BLaER1 treated with 17β-estradiol and CSF1 and Interleukin-3, amounts not matched to agents 10 nM and 100 nM (cell line): ENCODE measurements around the gene SERPINH1.

Source experiments
- H3K27ac ChIP-seq, 11 experiments: shearing (Covaris generic); formaldehyde crosslinking; 2 replicates each; pipeline ENCODE4 v1.8.1; 2022
- H3K27me3 ChIP-seq, 11 experiments: shearing (Covaris generic); formaldehyde crosslinking; 2 replicates each; pipeline ENCODE4 v1.8.1; 2022
- H3K36me3 ChIP-seq, 11 experiments: shearing (Covaris generic); formaldehyde crosslinking; 2 replicates each; pipeline ENCODE4 v1.8.1; 2022
- H3K4me1 ChIP-seq, 10 experiments: shearing (Covaris generic); formaldehyde crosslinking; 2 replicates each; pipeline ENCODE4 v1.8.1; 2022
- H3K4me2 ChIP-seq, 11 experiments: shearing (Covaris generic); formaldehyde crosslinking; 2 replicates each; pipeline ENCODE4 v1.8.1; 2022
- H3K4me3 ChIP-seq, 10 experiments: shearing (Covaris generic); formaldehyde crosslinking; 2 replicates each; pipeline ENCODE4 v1.8.1; 2022
- H3K9ac ChIP-seq, 11 experiments: shearing (Covaris generic); formaldehyde crosslinking; 2 replicates each; pipeline ENCODE4 v1.8.1; 2022
- H3K9me3 ChIP-seq, 11 experiments: shearing (Covaris generic); formaldehyde crosslinking; replicated peaks in 1 of 11; 2 replicates each; pipeline ENCODE4 v1.8.1; 2022
- H4K20me1 ChIP-seq, 11 experiments: shearing (Covaris generic); formaldehyde crosslinking; 2 replicates each; pipeline ENCODE4 v1.8.1; 2022
- Cebpa-rat ChIP-seq, 11 experiments: shearing (Covaris generic); IDR thresholded peaks; 2 replicates each; pipeline ENCODE4 v1.8.1; 2022

Gene SERPINH1

DNA sequence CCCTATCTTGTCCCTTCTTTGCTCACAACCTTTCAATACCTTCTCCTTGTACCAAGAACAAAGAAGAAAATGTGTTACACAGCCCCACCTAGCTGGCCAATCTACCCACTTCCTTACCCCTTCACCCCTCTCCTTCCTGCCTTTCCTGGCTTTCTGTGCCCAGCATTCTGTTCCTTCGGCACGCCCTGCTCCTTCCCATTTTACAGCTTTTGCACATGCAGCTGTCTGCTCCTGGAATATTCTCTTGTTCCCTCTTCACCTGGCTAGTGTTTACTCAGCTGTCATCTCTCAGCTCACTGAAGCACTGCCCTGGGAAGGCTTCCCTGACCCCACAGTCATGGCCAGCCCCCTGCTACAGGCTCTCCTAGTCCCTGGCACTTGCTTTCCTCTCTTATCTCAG lies 30.7 kb downstream of the SERPINH1 start:
- peaks cover 12 to 23% (median 20%) of the 10 kb centered on the region in 10 experiments for H3K4me1 ChIP-seq
- TF ChIP-seq Cebpa-rat (IDR thresholded peaks at IDR 0.05): no peak
- H4K20me1 ChIP-seq: no peaks in the 10 kb centered on the region
- no peak overlapping the region for H3K27ac ChIP-seq
- H3K4me3 ChIP-seq: no peak overlapping the region
- H3K36me3 ChIP-seq: no peaks in the 10 kb centered on the region
- no peaks in the 10 kb centered on the region for H3K27me3 ChIP-seq
- H3K9ac ChIP-seq: no peak overlapping the region
- no peaks in the 10 kb centered on the region for H3K9me3 ChIP-seq
- H3K4me2 ChIP-seq: no peak overlapping the region

DNA sequence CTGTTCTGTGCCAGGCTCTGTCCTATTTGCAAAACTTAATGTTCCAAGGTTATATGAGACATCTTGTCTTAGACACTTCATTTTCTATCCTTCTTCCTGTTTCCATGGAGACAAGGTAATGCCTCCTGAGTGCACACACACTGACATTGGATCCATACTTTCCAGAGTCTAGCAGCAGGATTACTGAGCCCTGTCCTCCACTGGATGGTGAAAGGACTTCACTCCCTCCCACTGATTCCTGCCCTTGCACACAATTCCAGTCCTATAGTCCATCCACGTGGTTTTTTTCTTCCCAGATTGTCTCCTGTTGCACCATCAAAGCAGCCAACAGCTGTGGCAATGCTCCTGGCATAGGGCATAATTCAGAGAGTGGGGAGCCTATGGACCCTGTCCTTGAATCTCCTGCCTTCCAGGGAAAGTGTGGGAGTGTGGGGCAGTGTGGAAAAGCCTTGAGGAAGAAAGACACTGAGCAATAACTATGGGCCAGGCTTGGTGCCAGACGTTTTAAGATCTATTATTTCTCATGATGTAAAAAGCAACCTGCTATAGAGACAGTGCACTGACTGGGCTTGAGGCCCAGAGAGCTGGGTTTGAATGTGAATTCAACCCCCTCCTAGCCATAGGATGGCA lies 31.3 kb downstream of the SERPINH1 start:
- Histone ChIP-seq H3K9me3 (no peaks in the 10 kb centered on the region), H3K9ac (no peak overlapping the region), H4K20me1 (no peaks in the 10 kb centered on the region), H3K4me2 (no peak overlapping the region), H3K4me1 (peaks cover 12 to 23% (median 20%) of the 10 kb centered on the region in 10 experiments), H3K4me3 (no peak overlapping the region), H3K27me3 (no peaks in the 10 kb centered on the region), H3K27ac (no peak overlapping the region), H3K36me3 (no peaks in the 10 kb centered on the region)
- TF ChIP-seq Cebpa-rat (IDR thresholded peaks at IDR 0.05): no peak

DNA sequence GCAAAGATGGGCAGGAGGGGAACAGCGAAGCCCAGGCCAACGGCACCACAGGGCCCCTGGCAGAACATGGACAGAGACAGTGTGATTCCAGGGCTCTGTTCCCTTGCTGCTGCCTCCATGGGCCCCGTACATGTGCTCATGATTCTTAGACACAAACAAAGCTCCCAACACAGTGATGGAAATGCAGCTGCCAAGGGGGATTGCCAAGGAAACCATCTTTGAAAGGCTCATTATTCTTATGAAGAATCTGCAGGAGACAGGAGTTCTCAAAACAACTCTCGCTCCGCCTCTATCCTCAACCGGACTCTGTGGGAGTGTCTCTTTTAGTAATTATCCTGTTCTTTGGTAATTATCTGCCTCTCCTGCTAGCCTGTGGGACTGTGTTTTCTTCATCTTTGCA lies 32.2 kb downstream of the SERPINH1 start:
- Histone ChIP-seq H4K20me1 (no peaks in the 10 kb centered on the region), H3K27me3 (no peaks in the 10 kb centered on the region), H3K9ac (no peak overlapping the region), H3K4me1 (peaks cover 12 to 30% (median 20%) of the 10 kb centered on the region in 10 experiments), H3K36me3 (no peaks in the 10 kb centered on the region), H3K9me3 (no peaks in the 10 kb centered on the region), H3K4me2 (0 out of 22 replicates have a peak overlapping the region, but pooled peaks of 1 of the 11 experiments have one; percentile 59), H3K4me3 (no peak overlapping the region), H3K27ac (no peak overlapping the region)
- no peak for TF ChIP-seq Cebpa-rat (IDR thresholded peaks at IDR 0.05)

- no peak for TF ChIP-seq Cebpa-rat (IDR thresholded peaks at IDR 0.05)
- no peak overlapping the region for H3K4me3 ChIP-seq
- H3K9me3 ChIP-seq: no peaks in the 10 kb centered on the region
- H3K27ac ChIP-seq: no peak overlapping the region
- H3K4me1 ChIP-seq: peaks cover 12 to 37% (median 23%) of the 10 kb centered on the region in 10 experiments
- H4K20me1 ChIP-seq: no peaks in the 10 kb centered on the region
- H3K9ac ChIP-seq: no peak overlapping the region
- no peaks in the 10 kb centered on the region for H3K27me3 ChIP-seq
- H3K4me2 ChIP-seq: peak overlapping the region; percentile 53 to 81 (median 64)
- H3K36me3 ChIP-seq: no peaks in the 10 kb centered on the region
Observed at GRCh38 chr11:75595429-75595828, 33.4 kb downstream of the SERPINH1 start.

- Histone ChIP-seq H3K4me1 (peaks cover 12 to 52% (median 37%) of the 10 kb centered on the region in 10 experiments), H3K4me3 (no peak overlapping the region), H3K36me3 (no peaks in the 10 kb centered on the region), H3K27ac (no peak overlapping the region), H3K9ac (no peak overlapping the region), H4K20me1 (no peaks in the 10 kb centered on the region), H3K4me2 (peak overlapping the region in 1 of 11 experiments; percentile 81; a peak in 1 of 22 replicates), H3K9me3 (no peaks in the 10 kb centered on the region), H3K27me3 (no peaks in the 10 kb centered on the region)
- no peak for TF ChIP-seq Cebpa-rat (IDR thresholded peaks at IDR 0.05)
Observed at GRCh38 chr11:75596914-75597313, 34.9 kb downstream of the SERPINH1 start.

DNA sequence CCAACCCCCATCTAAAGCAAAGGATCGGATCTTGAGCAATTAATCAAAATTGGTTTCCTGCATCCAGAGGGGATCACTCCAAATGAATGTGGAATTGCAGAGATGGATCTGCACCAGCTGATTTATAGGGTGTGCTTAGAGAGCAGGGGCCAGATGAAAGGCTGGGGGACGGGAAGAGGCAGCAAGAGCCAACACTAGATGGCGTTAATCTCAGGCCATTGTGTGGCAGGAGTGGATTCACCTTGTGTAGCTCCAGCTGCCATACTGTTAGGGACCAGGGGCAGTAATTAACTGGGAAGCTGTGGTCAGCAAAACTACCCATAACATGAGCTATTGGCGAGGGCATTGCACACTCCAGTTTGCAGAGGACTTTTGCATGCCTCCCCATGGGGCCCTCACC lies 35.6 kb downstream of the SERPINH1 start:
- H3K9ac ChIP-seq: no peak overlapping the region
- H3K36me3 ChIP-seq: no peaks in the 10 kb centered on the region
- H3K4me1 ChIP-seq: peaks cover 14 to 59% (median 44%) of the 10 kb centered on the region in 10 experiments
- H3K4me3 ChIP-seq: no peak overlapping the region
- H3K4me2 ChIP-seq: no peak overlapping the region
- no peak overlapping the region for H3K27ac ChIP-seq
- TF ChIP-seq Cebpa-rat (IDR thresholded peaks at IDR 0.05): no peak
- H3K27me3 ChIP-seq: no peaks in the 10 kb centered on the region
- H4K20me1 ChIP-seq: no peaks in the 10 kb centered on the region
- no peaks in the 10 kb centered on the region for H3K9me3 ChIP-seq

GRCh38 chr11:75598264-75598663 lies 36.2 kb downstream of the SERPINH1 start:
- H3K36me3 ChIP-seq: no peaks in the 10 kb centered on the region
- H3K4me2 ChIP-seq: 0 out of 22 replicates have a peak overlapping the region, but pooled peaks of 1 of the 11 experiments have one; percentile 22
- no peak overlapping the region for H3K27ac ChIP-seq
- H3K9me3 ChIP-seq: no peaks in the 10 kb centered on the region
- no peak for TF ChIP-seq Cebpa-rat (IDR thresholded peaks at IDR 0.05)
- H3K4me3 ChIP-seq: no peak overlapping the region
- no peak overlapping the region for H3K9ac ChIP-seq
- no peaks in the 10 kb centered on the region for H3K27me3 ChIP-seq
- peaks cover 20 to 65% (median 50%) of the 10 kb centered on the region in 10 experiments for H3K4me1 ChIP-seq
- no peaks in the 10 kb centered on the region for H4K20me1 ChIP-seq

- Histone ChIP-seq H3K9me3 (no peaks in the 10 kb centered on the region), H3K4me1 (peaks cover 26 to 66% (median 55%) of the 10 kb centered on the region in 10 experiments), H3K9ac (no peak overlapping the region), H3K27me3 (no peaks in the 10 kb centered on the region), H3K4me3 (no peak overlapping the region), H4K20me1 (no peaks in the 10 kb centered on the region), H3K36me3 (no peaks in the 10 kb centered on the region), H3K4me2 (peak overlapping the region in 1 of 11 experiments; percentile 22; a peak in 1 of 22 replicates), H3K27ac (no peak overlapping the region)
- no peak for TF ChIP-seq Cebpa-rat (IDR thresholded peaks at IDR 0.05)
Observed at GRCh38 chr11:75598900-75599299, 36.8 kb downstream of the SERPINH1 start.

- no peaks in the 10 kb centered on the region for H3K27me3 ChIP-seq
- no peak for TF ChIP-seq Cebpa-rat (IDR thresholded peaks at IDR 0.05)
- peak overlapping the region in 8 of 11 experiments; percentile 44 to 76 (median 66); a peak in 13 of 22 replicates for H3K4me2 ChIP-seq
- H3K36me3 ChIP-seq: no peaks in the 10 kb centered on the region
- no peaks in the 10 kb centered on the region for H4K20me1 ChIP-seq
- H3K27ac ChIP-seq: peak overlapping the region in 1 of 11 experiments; percentile 1; a peak in 1 of 22 replicates
- H3K4me1 ChIP-seq: peaks cover 28 to 57% (median 53%) of the 10 kb centered on the region in 10 experiments
- no peak overlapping the region for H3K9ac ChIP-seq
- no peaks in the 10 kb centered on the region for H3K9me3 ChIP-seq
- no peak overlapping the region for H3K4me3 ChIP-seq
Observed at GRCh38 chr11:75600356-75600755, 38.3 kb downstream of the SERPINH1 start.

DNA sequence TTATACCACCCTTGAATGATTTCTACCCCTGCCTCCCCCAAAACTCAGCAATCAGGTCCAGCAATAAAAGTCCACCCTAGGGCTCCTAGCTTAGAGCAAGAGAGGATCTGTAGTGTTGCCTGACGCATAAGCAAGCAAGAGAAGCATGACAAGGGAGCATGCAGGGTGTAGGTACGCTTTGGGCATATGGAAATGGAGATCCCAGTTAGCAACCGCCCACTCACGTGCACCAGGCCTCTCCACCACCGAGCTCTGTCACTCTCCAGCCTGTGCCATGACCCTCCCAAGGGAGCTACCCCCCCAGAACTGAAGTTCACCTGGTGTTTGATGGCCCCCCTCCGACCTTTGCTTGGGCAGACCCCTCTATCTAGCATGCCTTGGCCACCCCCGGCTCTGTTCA lies 39.4 kb downstream of the SERPINH1 start:
- H3K27ac ChIP-seq: 0 out of 22 replicates have a peak overlapping the region, but pooled peaks of 1 of the 11 experiments have one; percentile 1
- H3K36me3 ChIP-seq: no peaks in the 10 kb centered on the region
- H3K4me2 ChIP-seq: peak overlapping the region; percentile 7 to 76 (median 52); a peak in 20 of 22 replicates
- H3K9ac ChIP-seq: no peak overlapping the region; a peak in 1 of 22 replicates
- no peak overlapping the region for H3K4me3 ChIP-seq
- H3K9me3 ChIP-seq: no peaks in the 10 kb centered on the region
- no peaks in the 10 kb centered on the region for H4K20me1 ChIP-seq
- peaks cover 22 to 52% (median 44%) of the 10 kb centered on the region in 10 experiments for H3K4me1 ChIP-seq
- no peak for TF ChIP-seq Cebpa-rat (IDR thresholded peaks at IDR 0.05)
- H3K27me3 ChIP-seq: no peaks in the 10 kb centered on the region
